ENCODE measurements around the gene MSMP.

Gene MSMP

GRCh38 chr9:35738186-35738585 lies 15.9 kb downstream of the MSMP start:
- no peak for TF ChIP-seq CTCF (IDR thresholded peaks at IDR 0.05; ENCODE audit: insufficient read depth, low read depth, low read length, missing control alignments)
- H3K4me3 ChIP-seq (ENCODE audit: low read length): no peak overlapping the region
- no peak for DNase-seq (ENCODE audit: low read depth)

GRCh38 chr9:35737143-35737542 lies 16.9 kb downstream of the MSMP start:
- DNase-seq (ENCODE audit: low read depth): no peak
- no peak overlapping the region for H3K4me3 ChIP-seq (ENCODE audit: low read length)
- TF ChIP-seq CTCF (IDR thresholded peaks at IDR 0.05; ENCODE audit: insufficient read depth, low read depth, low read length, missing control alignments): no peak

- peak; percentile 82 for DNase-seq (ENCODE audit: low read depth)
- TF ChIP-seq CTCF (IDR thresholded peaks at IDR 0.05; ENCODE audit: insufficient read depth, low read depth, low read length, missing control alignments): peak; percentile 98
- no peak overlapping the region for H3K4me3 ChIP-seq (ENCODE audit: low read length)
Observed at GRCh38 chr9:35736201-35736633, 17.9 kb downstream of the MSMP start.

GRCh38 chr9:35734096-35734495 lies 20.0 kb downstream of the MSMP start:
- no peak for TF ChIP-seq CTCF (IDR thresholded peaks at IDR 0.05; ENCODE audit: insufficient read depth, low read depth, low read length, missing control alignments)
- no peak overlapping the region for H3K4me3 ChIP-seq (ENCODE audit: low read length)
- DNase-seq (ENCODE audit: low read depth): no peak

GRCh38 chr9:35732800-35733541 lies 21.1 kb downstream of the MSMP start:
- peak overlapping the region; percentile 87 for H3K4me3 ChIP-seq (ENCODE audit: low read length)
- DNase-seq (ENCODE audit: low read depth): peak; percentile 88
- TF ChIP-seq CTCF (IDR thresholded peaks at IDR 0.05; ENCODE audit: insufficient read depth, low read depth, low read length, missing control alignments): peak; percentile 34

- peak; percentile 99 for DNase-seq (ENCODE audit: low read depth)
- TF ChIP-seq CTCF (IDR thresholded peaks at IDR 0.05; ENCODE audit: insufficient read depth, low read depth, low read length, missing control alignments): no peak
- peak within 1 kb of the TSS; percentile 87 for H3K4me3 ChIP-seq (ENCODE audit: low read length)
Observed at GRCh38 chr9:35732185-35732799, 21.8 kb downstream of the MSMP start, which contains the start of the genes CREB3 and TLN1. Gene CREB3, plus strand, starts transcription at chr9:35732666. Its CDS starts 107 bp downstream, at chr9:35732773. Gene TLN1, minus strand, starts transcription at chr9:35732195. Its CDS starts 6,501 bp downstream, at chr9:35725694.
